ENCODE measurements around the gene PLPP4. TPM values are rescaled to one million over a fixed set of nuclear protein-coding genes. Genes with fewer than 3 reads are reported as not detected.

PLPP4 gene
- total RNA-seq, 4 donors from 2014 or later, result 0.72 to 1.9 TPM; not detected in 2

GRCh38 chr10:120607710-120608703 lies 151.0 kb downstream of the PLPP4 start:
- no peak for DNase-seq (ENCODE audit: low spot score)
- ATAC-seq (ENCODE audit: low FRiP score), result no peak
- TF ChIP-seq CTCF (IDR thresholded peaks at IDR 0.05), result no peak

- DNase-seq (ENCODE audit: low spot score) (no peak), ATAC-seq (ENCODE audit: low FRiP score) (no peak)
- no peak for TF ChIP-seq CTCF (IDR thresholded peaks at IDR 0.05)
Observed at GRCh38 chr10:120609006-120609405, 152.0 kb downstream of the PLPP4 start.

GRCh38 chr10:120610791-120611190 lies 153.8 kb downstream of the PLPP4 start:
- no peak for DNase-seq (ENCODE audit: low spot score)
- no peak for ATAC-seq (ENCODE audit: low FRiP score)
- no peak for TF ChIP-seq CTCF (IDR thresholded peaks at IDR 0.05)

- TF ChIP-seq CTCF (IDR thresholded peaks at IDR 0.05), result no peak
- no peak for ATAC-seq (ENCODE audit: low FRiP score)
- no peak for DNase-seq (ENCODE audit: low spot score)
Observed at GRCh38 chr10:120612756-120613155, 155.7 kb downstream of the PLPP4 start.

GRCh38 chr10:120613180-120613579 lies 156.2 kb downstream of the PLPP4 start:
- TF ChIP-seq CTCF (IDR thresholded peaks at IDR 0.05), result no peak
- DNase-seq (ENCODE audit: low spot score) (no peak), ATAC-seq (ENCODE audit: low FRiP score) (no peak)

GRCh38 chr10:120614680-120615079 lies 157.7 kb downstream of the PLPP4 start:
- ATAC-seq (ENCODE audit: low FRiP score), result no peak
- no peak for DNase-seq (ENCODE audit: low spot score)
- TF ChIP-seq CTCF (IDR thresholded peaks at IDR 0.05), result no peak

Data from omental fat pad (tissue), 4 donors.